Fibroblast of gingiva (primary cell): ENCODE results near the gene COG8.

Experiments used
- DNase-seq: peaks from one replicate; pipeline ENCODE4 v3.0.0-alpha.2; 2011; ENCODE audit warnings: low read depth

Gene COG8

GRCh38 chr16:69285240-69285639, 54.1 kb downstream of the COG8 start:
- no peak for DNase-seq

GRCh38 chr16:69283851-69284250, 55.5 kb downstream of the COG8 start:
- DNase-seq = no peak

- no peak for DNase-seq
Measured at GRCh38 chr16:69277413-69277812, 62.0 kb downstream of the COG8 start.
